KMS-11 (cell line): ENCODE data around the gene RAD51B.

Experiments used
- H2AFZ ChIP-seq: fragments of 200-600 bp; sonication (generic); 2 replicates; pipeline ENCODE4 v1.6.1; 2016; ENCODE audit warnings: antibody characterized with exemption, mixed run types, low read depth
- H3K27ac ChIP-seq: fragments of 200-600 bp; sonication (generic); 2 replicates; pipeline ENCODE4 v1.6.1; 2016; ENCODE audit warnings: mild to moderate bottlenecking, mixed run types
- H3K27me3 ChIP-seq: fragments of 200-600 bp; sonication (generic); 2 replicates; pipeline ENCODE4 v1.6.1; 2017; ENCODE audit warnings: mild to moderate bottlenecking, low read depth, mixed run types, moderate library complexity; ENCODE audit not compliant: insufficient read depth
- H3K36me3 ChIP-seq: fragments of 200-600 bp; sonication (generic); 2 replicates; pipeline ENCODE4 v1.6.1; 2017; ENCODE audit warnings: mild to moderate bottlenecking, mixed run types; ENCODE audit not compliant: insufficient read depth
- H3K4me1 ChIP-seq: fragments of 200-600 bp; sonication (generic); 2 replicates; pipeline ENCODE4 v1.6.1; 2016; ENCODE audit warnings: mild to moderate bottlenecking, low read depth, mixed run types; ENCODE audit not compliant: poor library complexity, severe bottlenecking
- H3K4me2 ChIP-seq: fragments of 200-600 bp; sonication (generic); 2 replicates; pipeline ENCODE4 v1.7.0; 2016; ENCODE audit warnings: mild to moderate bottlenecking, mixed run types
- H3K4me3 ChIP-seq: fragments of 200-600 bp; sonication (generic); IDR thresholded peaks from 2 replicates; pipeline ENCODE4 v1.6.1; 2017; ENCODE audit warnings: low read depth, low read length, mixed read lengths; ENCODE audit not compliant: insufficient read depth
- H3K79me2 ChIP-seq: fragments of 200-600 bp; sonication (generic); 2 replicates; pipeline ENCODE4 v1.6.1; 2016; ENCODE audit warnings: low read depth, mixed run types; ENCODE audit not compliant: insufficient read depth
- H3K9ac ChIP-seq: fragments of 200-600 bp; sonication (generic); 2 replicates; pipeline ENCODE4 v1.6.1; 2016; ENCODE audit warnings: mild to moderate bottlenecking, mixed run types
- H4K20me1 ChIP-seq: fragments of 200-600 bp; sonication (generic); 2 replicates; pipeline ENCODE4 v1.6.1; 2016; ENCODE audit warnings: mild to moderate bottlenecking, mixed run types; ENCODE audit not compliant: insufficient read depth
- CTCF ChIP-seq: fragments of 200-600 bp; sonication (generic); conservative IDR thresholded peaks from 2 replicates; pipeline ENCODE4 v1.6.1; 2017; ENCODE audit warnings: low read depth, mild to moderate bottlenecking, antibody characterized with exemption, low read length, moderate library complexity, mixed read lengths

Gene RAD51B

GRCh38 chr14:68677476-68677875 lies 857.9 kb downstream of the RAD51B start:
- no peak for TF ChIP-seq CTCF
- no peaks in the 10 kb centered on the region for H3K79me2 ChIP-seq
- H3K9ac ChIP-seq, result no peak overlapping the region
- H3K4me3 ChIP-seq, result no peak overlapping the region
- no peaks in the 10 kb centered on the region for H3K4me1 ChIP-seq
- no peaks in the 10 kb centered on the region for H3K36me3 ChIP-seq
- H3K27ac ChIP-seq, result no peak overlapping the region
- H4K20me1 ChIP-seq, result no peaks in the 10 kb centered on the region
- H3K27me3 ChIP-seq, result no peaks in the 10 kb centered on the region
- no peak overlapping the region for H2AFZ ChIP-seq
- H3K4me2 ChIP-seq, result no peak overlapping the region

- Histone ChIP-seq H3K79me2 (no peaks in the 10 kb centered on the region), H3K4me1 (no peaks in the 10 kb centered on the region), H2AFZ (no peak overlapping the region), H3K9ac (no peak overlapping the region), H3K4me3 (no peak overlapping the region), H3K27me3 (no peaks in the 10 kb centered on the region), H4K20me1 (no peaks in the 10 kb centered on the region), H3K36me3 (no peaks in the 10 kb centered on the region), H3K4me2 (no peak overlapping the region), H3K27ac (no peak overlapping the region)
- no peak for TF ChIP-seq CTCF
Observed at GRCh38 chr14:68677901-68678300, 858.3 kb downstream of the RAD51B start.

- TF ChIP-seq CTCF, result no peak
- no peaks in the 10 kb centered on the region for H3K4me1 ChIP-seq
- H3K4me2 ChIP-seq, result no peak overlapping the region
- no peak overlapping the region for H3K4me3 ChIP-seq
- H3K9ac ChIP-seq, result no peak overlapping the region
- H3K36me3 ChIP-seq, result no peaks in the 10 kb centered on the region
- no peaks in the 10 kb centered on the region for H3K27me3 ChIP-seq
- no peak overlapping the region for H2AFZ ChIP-seq
- no peaks in the 10 kb centered on the region for H4K20me1 ChIP-seq
- H3K79me2 ChIP-seq, result no peaks in the 10 kb centered on the region
- no peak overlapping the region for H3K27ac ChIP-seq
Observed at GRCh38 chr14:68678471-68678870, 858.9 kb downstream of the RAD51B start.

GRCh38 chr14:68679301-68679700 lies 859.7 kb downstream of the RAD51B start:
- no peaks in the 10 kb centered on the region for H3K36me3 ChIP-seq
- H3K9ac ChIP-seq, result no peak overlapping the region
- H3K4me2 ChIP-seq, result no peak overlapping the region
- no peaks in the 10 kb centered on the region for H3K4me1 ChIP-seq
- H3K27me3 ChIP-seq, result no peaks in the 10 kb centered on the region
- no peak overlapping the region for H3K27ac ChIP-seq
- no peaks in the 10 kb centered on the region for H3K79me2 ChIP-seq
- no peak for TF ChIP-seq CTCF
- H3K4me3 ChIP-seq, result no peak overlapping the region
- H4K20me1 ChIP-seq, result no peaks in the 10 kb centered on the region
- H2AFZ ChIP-seq, result no peak overlapping the region
